Measurements from ENCODE around the gene CDKN1A.
"Not testable (repeated sequence)": the region's sequence is repeated elsewhere in the genome, so short reads cannot be mapped to it uniquely, and the experiment has no call there.

Gene CDKN1A

GRCh38 chr6:36678488-36679042 lies at the start of gene CDKN1A:
TSS of gene CDKN1A (plus strand) at chr6:36678714. CDS start at chr6:36684102, 5,388 bp downstream.
- peak; percentile 64 to 67 for DNase-seq (ENCODE audit: low read depth in 2 of 2)

GRCh38 chr6:36629784-36630183 lies 48.7 kb upstream of the CDKN1A start:
- DNase-seq (ENCODE audit: low read depth in 2 of 2): no peak

GRCh38 chr6:36631326-36632011 lies 47.0 kb upstream of the CDKN1A start:
- no peak for DNase-seq (ENCODE audit: low read depth in 2 of 2)

DNA sequence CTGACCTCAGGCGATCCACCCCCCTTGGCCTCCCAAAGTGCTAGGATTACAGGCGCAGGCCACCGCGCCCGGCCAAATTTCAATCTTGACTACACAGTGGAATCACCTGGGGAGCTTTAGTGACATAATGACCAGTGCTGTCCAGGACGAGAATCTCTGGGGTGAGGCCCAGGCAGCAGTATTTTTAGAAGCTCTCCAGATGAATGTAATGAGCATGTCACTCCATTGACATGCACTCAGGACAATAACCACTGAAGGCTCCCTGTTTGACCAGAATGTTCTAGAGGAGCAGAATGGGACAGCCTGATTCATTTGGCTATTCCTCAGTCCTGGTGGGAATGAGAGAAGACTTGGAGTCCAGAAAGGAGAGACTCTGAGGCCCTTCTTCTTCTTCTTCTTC lies 45.1 kb upstream of the CDKN1A start:
- DNase-seq (ENCODE audit: low read depth in 2 of 2): no peak

- no peak for DNase-seq (ENCODE audit: low read depth in 2 of 2)
Observed at GRCh38 chr6:36633915-36634314, 44.6 kb upstream of the CDKN1A start.

GRCh38 chr6:36634317-36635108 lies 44.0 kb upstream of the CDKN1A start:
- DNase-seq (ENCODE audit: low read depth in 2 of 2): no peak

GRCh38 chr6:36636283-36636682 lies 42.2 kb upstream of the CDKN1A start:
- no peak for DNase-seq (ENCODE audit: low read depth in 2 of 2)

GRCh38 chr6:36636687-36637418 lies 41.7 kb upstream of the CDKN1A start:
- no peak for DNase-seq (ENCODE audit: low read depth in 2 of 2)

DNA sequence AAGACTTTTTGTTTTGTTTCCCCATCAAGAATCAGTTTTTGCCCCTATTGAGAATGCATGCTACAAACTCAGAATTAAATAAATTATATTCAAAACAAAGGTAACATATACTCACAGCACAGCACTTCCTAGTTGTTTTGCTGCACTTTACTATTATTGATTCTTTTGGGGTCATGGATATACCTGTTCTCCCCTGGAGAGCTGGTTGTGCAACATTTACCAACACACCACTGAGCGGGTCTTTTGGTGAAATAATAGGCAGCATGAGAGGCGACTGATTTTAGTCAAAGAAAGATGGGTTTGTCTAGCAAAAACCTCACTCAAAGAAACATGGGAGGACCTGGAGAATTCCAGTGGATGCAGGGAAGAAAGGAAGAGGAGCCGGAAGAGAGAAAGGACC lies 39.9 kb upstream of the CDKN1A start:
- no peak for DNase-seq (ENCODE audit: low read depth in 2 of 2)

- no peak for DNase-seq (ENCODE audit: low read depth in 2 of 2)
Observed at GRCh38 chr6:36639171-36639808, 39.2 kb upstream of the CDKN1A start.

GRCh38 chr6:36641543-36641942 lies 37.0 kb upstream of the CDKN1A start:
- DNase-seq (ENCODE audit: low read depth in 2 of 2): no peak

DNA sequence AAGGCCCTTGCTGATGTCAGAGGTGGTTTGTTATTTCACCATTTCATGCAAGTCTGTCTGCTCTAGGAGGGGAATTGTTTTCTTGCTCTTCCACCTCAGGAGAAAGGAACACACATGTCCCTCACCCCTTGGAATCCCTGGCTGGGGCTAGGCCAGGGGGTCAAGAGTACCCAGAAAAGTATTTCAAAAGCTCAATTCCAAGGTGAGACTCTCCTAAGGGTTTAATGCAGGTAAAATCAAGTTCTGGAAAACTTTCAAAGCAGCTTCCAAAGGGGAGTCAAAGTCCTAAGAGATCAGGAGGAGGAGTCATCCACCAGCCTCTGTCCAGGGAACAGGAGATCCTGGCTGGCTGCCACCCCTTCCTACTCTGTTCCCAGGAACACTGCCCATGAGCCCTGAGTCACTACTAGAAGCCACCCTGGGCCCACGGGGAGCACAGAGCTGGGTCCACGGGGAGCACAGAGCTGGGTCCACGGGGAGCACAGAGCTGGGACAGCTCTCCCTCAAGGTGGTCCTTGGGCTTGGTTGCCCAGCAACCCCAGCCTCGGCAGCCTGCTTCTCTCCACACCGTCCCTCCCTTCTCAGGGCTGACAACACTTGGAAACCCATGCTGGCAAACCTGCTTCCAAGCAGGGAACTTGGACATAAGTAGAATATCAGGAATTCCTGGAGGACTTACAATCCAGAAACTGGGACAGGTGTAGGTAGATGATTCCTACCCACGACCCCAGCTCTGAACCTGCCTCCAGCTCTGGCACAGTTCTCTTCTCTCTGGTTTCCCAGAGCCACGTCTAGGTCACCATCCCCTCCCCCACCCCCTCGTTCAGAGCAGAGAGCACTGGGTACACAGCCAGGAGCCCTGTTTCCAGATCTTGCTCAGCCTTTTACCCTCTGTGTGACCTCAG lies 35.3 kb upstream of the CDKN1A start:
- DNase-seq (ENCODE audit: low read depth in 2 of 2): no peak

DNA sequence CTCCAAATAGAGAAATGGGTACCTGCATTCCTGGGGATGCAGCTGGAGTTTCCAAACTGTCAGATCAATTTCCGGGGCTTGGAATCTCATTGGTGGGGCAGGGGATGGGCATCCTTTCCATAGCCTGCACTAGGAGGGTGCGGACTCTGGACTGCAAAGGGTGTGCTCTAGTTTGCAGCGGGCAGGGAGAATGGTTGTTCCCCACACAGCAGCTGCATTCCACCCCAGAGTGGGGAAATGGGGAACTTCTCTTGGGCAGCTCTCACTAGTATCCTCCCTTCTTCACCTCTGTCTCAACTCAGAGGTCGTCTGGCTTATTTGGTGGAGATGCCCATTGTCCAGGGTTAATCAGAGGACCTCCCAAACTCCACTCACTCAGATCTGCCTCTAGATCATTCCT lies 34.5 kb upstream of the CDKN1A start:
- no peak for DNase-seq (ENCODE audit: low read depth in 2 of 2)

DNA sequence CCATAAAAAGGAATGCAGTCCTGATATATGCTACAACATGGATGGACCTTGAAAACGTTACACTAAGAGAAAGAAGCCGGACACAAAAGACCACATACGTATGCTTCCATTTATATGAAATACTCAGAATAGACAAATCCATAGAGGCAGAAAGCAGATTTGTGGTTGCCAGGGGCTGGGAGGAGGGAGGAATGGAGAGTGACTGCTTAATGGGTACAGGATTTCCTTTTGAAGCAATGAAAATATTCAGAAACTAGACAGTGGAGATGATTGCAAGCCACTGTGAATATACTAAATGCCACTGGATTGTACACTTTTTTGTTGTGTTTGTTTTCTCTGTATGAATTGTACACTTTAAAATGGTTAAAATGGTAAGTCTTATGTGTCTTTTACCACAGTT lies 29.4 kb upstream of the CDKN1A start:
- DNase-seq (ENCODE audit: low read depth in 2 of 2): no peak

- no peak for DNase-seq (ENCODE audit: low read depth in 2 of 2)
Observed at GRCh38 chr6:36649701-36650484, 28.6 kb upstream of the CDKN1A start.

DNA sequence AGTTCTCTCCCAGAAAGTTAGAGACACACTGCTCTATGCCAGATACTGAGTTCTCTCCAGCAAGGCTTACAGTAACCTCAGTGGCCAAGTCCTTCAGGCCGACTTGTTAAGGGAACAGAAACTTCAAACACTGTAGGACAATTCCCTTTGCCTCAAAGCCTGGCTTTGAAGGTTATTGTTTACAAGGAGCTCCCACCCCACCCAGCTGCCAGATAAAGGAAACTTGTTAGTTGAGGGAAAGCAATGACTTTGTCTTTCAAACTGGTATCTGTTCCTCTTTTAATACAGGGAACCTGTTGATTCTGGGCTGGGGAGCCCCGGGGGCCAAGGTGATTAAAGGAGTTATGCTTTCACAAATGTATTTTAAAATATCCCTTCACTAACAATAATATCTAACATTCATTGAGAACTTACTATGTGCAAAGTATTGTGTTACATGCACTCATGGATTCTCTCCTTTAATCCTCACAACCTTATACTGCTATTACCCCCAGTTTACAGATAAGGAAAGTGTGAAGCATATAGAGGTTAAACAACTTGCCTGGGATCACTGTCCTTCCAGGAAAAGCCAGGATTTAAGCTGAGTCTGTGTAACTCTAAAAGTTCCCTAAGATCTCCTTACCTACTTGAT lies 27.6 kb upstream of the CDKN1A start:
- no peak for DNase-seq (ENCODE audit: low read depth in 2 of 2)

DNA sequence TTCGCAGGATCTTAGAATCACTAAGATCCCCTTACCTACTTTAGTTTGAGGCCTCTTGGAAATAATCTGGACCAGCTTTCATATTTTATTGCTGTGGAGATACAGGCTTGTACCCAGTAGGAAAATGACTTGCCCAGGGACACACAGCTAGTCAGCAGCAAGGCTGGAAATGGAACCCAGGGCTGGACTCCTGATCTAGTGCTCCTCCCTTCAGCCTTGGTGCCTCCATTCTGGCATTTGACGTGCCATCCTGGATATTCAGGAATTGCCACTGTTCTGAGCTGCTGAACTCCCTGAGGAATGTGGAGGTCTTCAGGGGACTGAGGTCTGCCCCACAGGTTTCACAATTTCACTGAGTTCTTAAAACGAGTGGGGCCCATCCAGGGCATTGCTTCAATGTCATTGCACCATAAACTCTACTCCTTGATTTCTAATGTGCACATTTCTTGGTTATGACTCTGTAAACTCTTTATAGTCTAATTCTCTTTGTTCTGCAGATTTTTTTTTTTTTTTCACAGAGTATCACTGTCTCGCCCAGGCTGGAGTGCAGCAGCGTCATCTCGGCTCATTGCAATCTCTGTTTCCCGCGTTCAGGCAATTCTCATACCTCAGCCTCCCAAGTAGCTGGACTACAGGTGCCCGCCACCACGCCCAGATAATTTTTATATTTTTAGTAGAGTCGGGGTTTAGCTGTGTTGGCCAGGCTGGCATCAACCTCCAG lies 26.7 kb upstream of the CDKN1A start:
- DNase-seq (ENCODE audit: low read depth in 2 of 2): no peak

- not testable (repeated sequence) for DNase-seq (ENCODE audit: low read depth in 2 of 2)
Observed at GRCh38 chr6:36654469-36654868, 24.0 kb upstream of the CDKN1A start.

All from stimulated activated CD4-positive, alpha-beta T cell treated with anti-CD3 and anti-CD28 coated beads, Interleukin-1b, Interleukin-23, amount 100 ng/mL, for 4 hours (primary cell).